ENCODE results near the gene IARS1.

The IARS1 gene

DNA sequence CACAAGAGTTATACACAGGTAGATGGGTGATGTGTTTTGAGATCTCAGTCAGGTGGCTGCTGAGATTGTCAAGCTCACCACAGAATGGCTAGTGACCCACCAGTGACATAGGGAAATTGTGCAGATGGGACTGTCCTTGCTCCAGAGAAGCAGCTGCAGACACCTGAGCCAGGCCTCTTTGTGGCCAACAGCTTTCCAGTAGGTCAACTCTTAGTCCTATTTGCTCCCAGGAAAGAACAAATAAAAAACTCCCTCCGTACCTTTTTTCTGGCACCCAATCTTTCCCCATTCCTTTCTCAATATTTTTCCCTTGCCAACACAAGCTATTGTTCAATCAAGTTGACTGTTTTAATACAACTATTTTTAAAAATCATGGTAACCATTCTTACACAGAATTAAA lies 14.2 kb downstream of the IARS1 start:
- no peak overlapping the region for H3K4me2 ChIP-seq
- peaks cover 15% of the 10 kb centered on the region; the same call in 1 of the 2 replicates for H3K36me3 ChIP-seq (ENCODE audit: insufficient read depth)
- no peak overlapping the region for H3K4me3 ChIP-seq (IDR thresholded peaks at IDR 0.05; ENCODE audit: insufficient read depth, low read depth, low read length)
- no peak overlapping the region for H2AFZ ChIP-seq (ENCODE audit: low read depth)
- peaks cover 12% of the 10 kb centered on the region; the same call in 1 of the 2 replicates for H3K79me2 ChIP-seq (ENCODE audit: insufficient read depth, low read depth)
- TF ChIP-seq CTCF (conservative IDR thresholded peaks at IDR 0.05; ENCODE audit: low read depth, low read length): no peak
- H3K4me1 ChIP-seq (ENCODE audit: low read depth, poor library complexity, severe bottlenecking): no peaks in the 10 kb centered on the region
- no peak overlapping the region for H3K27ac ChIP-seq
- H3K27me3 ChIP-seq (ENCODE audit: insufficient read depth, low read depth): no peaks in the 10 kb centered on the region
- no peaks in the 10 kb centered on the region for H4K20me1 ChIP-seq (ENCODE audit: insufficient read depth)
- H3K9ac ChIP-seq: no peak overlapping the region

DNA sequence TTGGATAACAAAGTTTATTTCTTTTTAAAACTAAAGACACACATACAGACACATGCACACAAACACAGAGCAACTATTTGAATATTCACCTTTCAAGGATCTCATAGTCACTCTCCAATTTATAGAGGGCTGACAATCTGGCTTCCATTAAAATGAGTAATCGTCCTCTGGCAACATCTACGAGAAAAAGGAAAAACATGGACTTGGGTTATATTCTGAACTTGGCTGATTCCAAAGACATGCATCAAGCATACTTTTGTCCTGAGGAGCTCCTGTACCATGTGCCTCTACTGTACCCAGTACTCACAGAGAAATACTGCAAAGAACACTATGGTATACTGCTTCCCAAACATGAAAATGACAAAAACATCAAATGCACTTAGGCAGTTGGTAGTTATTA lies 15.4 kb downstream of the IARS1 start:
- no peaks in the 10 kb centered on the region for H4K20me1 ChIP-seq (ENCODE audit: insufficient read depth)
- H3K27me3 ChIP-seq (ENCODE audit: insufficient read depth, low read depth): no peaks in the 10 kb centered on the region
- H3K79me2 ChIP-seq (ENCODE audit: insufficient read depth, low read depth): peaks cover 6% of the 10 kb centered on the region; the same call in 1 of the 2 replicates
- H3K4me2 ChIP-seq: no peak overlapping the region
- no peak overlapping the region for H3K4me3 ChIP-seq (IDR thresholded peaks at IDR 0.05; ENCODE audit: insufficient read depth, low read depth, low read length)
- TF ChIP-seq CTCF (conservative IDR thresholded peaks at IDR 0.05; ENCODE audit: low read depth, low read length): no peak
- no peak overlapping the region for H3K27ac ChIP-seq
- no peak overlapping the region for H3K9ac ChIP-seq
- no peak overlapping the region for H2AFZ ChIP-seq (ENCODE audit: low read depth)
- peaks cover 13% of the 10 kb centered on the region for H3K36me3 ChIP-seq (ENCODE audit: insufficient read depth)
- H3K4me1 ChIP-seq (ENCODE audit: low read depth, poor library complexity, severe bottlenecking): no peaks in the 10 kb centered on the region

DNA sequence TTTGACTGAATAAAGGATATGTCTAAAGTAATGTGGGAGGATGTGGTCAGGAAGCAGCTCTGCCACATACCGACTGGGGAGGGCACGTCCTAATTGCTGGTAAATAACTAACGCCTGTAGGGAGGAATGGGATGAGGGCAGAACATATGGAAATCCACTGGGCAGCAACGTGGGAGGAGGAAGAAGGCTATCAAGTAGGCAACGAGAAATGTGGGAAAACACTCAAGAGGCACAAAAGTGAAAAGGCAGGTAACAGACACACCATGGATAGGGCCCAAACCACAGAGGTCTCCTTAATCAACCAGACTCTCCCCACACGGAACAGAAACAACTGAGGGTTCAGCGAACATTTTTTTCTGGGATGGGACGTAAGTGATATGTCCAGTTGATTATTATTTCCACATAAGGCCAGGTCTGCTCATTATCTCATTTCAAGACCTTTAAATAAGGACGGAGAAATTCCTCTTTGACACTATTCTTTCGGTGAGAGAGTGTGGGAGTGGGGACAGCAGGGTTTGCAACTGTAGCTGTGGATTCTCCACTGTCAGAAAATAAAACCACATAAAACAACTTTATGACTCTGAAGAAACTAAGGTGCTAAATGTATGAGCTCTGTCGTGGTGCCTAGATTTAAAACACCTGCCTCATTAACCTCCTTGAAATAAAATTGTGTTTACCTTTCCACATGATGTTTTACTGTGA lies 17.0 kb downstream of the IARS1 start:
- Histone ChIP-seq H3K27ac (no peak overlapping the region), H3K36me3 (ENCODE audit: insufficient read depth) (peaks cover 24% of the 10 kb centered on the region), H3K27me3 (ENCODE audit: insufficient read depth, low read depth) (no peaks in the 10 kb centered on the region), H3K4me2 (no peak overlapping the region), H3K4me3 (IDR thresholded peaks at IDR 0.05; ENCODE audit: insufficient read depth, low read depth, low read length) (no peak overlapping the region), H3K9ac (no peak overlapping the region), H3K4me1 (ENCODE audit: low read depth, poor library complexity, severe bottlenecking) (no peaks in the 10 kb centered on the region), H3K79me2 (ENCODE audit: insufficient read depth, low read depth) (peaks cover 5% of the 10 kb centered on the region; the same call in 1 of the 2 replicates), H4K20me1 (ENCODE audit: insufficient read depth) (no peaks in the 10 kb centered on the region), H2AFZ (ENCODE audit: low read depth) (no peak overlapping the region)
- TF ChIP-seq CTCF (conservative IDR thresholded peaks at IDR 0.05; ENCODE audit: low read depth, low read length): no peak

DNA sequence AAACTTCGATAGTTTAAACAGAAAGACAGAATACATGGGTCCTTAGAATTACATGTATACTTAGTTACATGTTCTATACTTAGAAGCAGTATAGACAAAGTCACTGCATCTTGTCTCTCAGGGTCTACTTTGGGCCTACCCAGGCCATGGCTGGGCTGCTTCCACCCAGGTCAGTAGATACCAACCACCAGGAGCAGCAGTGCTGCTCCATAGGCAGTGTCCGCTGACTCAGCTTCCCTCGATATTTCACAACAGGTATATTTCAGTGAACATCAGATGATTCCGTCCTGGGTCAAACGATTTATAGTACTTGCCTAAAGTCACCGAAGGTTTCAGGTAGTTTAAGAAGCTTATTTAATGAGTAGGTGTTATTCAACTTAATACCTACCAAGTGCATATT lies 18.0 kb downstream of the IARS1 start:
- H3K27me3 ChIP-seq (ENCODE audit: insufficient read depth, low read depth): no peaks in the 10 kb centered on the region
- TF ChIP-seq CTCF (conservative IDR thresholded peaks at IDR 0.05; ENCODE audit: low read depth, low read length): no peak
- no peak overlapping the region for H3K4me2 ChIP-seq
- no peaks in the 10 kb centered on the region for H3K4me1 ChIP-seq (ENCODE audit: low read depth, poor library complexity, severe bottlenecking)
- no peak overlapping the region for H2AFZ ChIP-seq (ENCODE audit: low read depth)
- H3K9ac ChIP-seq: no peak overlapping the region
- H3K36me3 ChIP-seq (ENCODE audit: insufficient read depth): peaks cover 26% of the 10 kb centered on the region
- no peak overlapping the region for H3K27ac ChIP-seq
- no peak overlapping the region for H3K4me3 ChIP-seq (IDR thresholded peaks at IDR 0.05; ENCODE audit: insufficient read depth, low read depth, low read length)
- no peaks in the 10 kb centered on the region for H3K79me2 ChIP-seq (ENCODE audit: insufficient read depth, low read depth)
- no peaks in the 10 kb centered on the region for H4K20me1 ChIP-seq (ENCODE audit: insufficient read depth)

Measured in KMS-11 (cell line).